ENCODE results near the gene L3MBTL4. TPM values are rescaled to one million over a fixed set of nuclear protein-coding genes. Genes with fewer than 3 reads are reported as not detected.

Gene L3MBTL4
- total RNA-seq, 1 experiment from 2014 or later, result not detected

DNA sequence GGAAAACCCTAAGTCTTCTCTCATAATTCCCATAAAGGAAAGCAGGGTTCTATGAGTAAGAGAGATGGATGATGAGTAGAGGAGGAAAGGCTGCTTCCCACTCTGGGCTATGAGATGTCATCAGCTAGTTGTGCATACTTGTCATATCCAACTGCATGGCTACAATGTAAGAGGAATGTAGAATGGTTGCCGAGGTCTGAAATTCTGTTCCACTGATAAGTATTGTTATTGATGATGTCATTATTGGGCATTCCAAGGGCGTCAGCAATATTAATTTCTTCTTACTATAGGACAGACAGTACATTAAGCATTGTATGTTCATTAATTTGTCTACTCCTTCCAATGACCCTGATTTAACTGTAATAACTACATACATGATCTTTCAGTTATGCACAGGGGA is 88.1 kb downstream of the L3MBTL4 start:
- DNase-seq, result no peak
- no peak overlapping the region for H3K4me3 ChIP-seq
- no peaks in the 10 kb centered on the region for H3K4me1 ChIP-seq
- H3K27me3 ChIP-seq, result no peaks in the 10 kb centered on the region
- no peaks in the 10 kb centered on the region for H3K36me3 ChIP-seq
- H3K27ac ChIP-seq, result no peak overlapping the region
- no peaks in the 10 kb centered on the region for H3K9me3 ChIP-seq (replicated peaks)

DNA sequence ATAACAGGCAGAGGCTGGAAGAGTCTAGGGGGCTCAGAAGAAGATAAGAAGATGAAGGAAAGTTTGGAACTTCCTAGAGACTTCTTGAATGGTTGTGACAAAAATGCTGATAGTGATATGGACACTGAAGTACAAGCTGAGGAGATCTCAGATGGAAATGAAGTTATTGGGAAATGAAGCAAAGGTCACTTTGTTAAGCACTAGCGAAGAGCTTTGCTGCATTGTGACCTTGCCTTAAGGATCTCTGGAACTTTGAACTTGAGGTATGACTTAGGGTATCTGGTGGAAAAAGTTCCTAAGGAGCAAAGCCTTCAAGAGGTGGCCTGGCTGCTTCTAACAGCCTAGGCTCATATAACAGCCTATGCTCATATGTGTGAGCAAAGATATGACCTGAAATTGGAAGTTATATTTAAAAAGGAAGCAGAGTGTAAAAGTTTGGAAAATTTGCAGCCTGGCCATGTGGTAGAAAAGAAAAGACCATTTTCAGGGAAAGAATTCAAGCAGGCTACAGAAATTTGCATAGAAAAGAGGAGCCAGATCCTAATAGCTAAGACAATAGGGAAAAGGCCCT is 91.3 kb downstream of the L3MBTL4 start:
- no peaks in the 10 kb centered on the region for H3K4me1 ChIP-seq
- no peaks in the 10 kb centered on the region for H3K9me3 ChIP-seq (replicated peaks)
- H3K36me3 ChIP-seq, result no peaks in the 10 kb centered on the region
- no peak overlapping the region for H3K4me3 ChIP-seq
- no peak overlapping the region for H3K27ac ChIP-seq
- no peak for DNase-seq
- H3K27me3 ChIP-seq, result no peaks in the 10 kb centered on the region

DNA sequence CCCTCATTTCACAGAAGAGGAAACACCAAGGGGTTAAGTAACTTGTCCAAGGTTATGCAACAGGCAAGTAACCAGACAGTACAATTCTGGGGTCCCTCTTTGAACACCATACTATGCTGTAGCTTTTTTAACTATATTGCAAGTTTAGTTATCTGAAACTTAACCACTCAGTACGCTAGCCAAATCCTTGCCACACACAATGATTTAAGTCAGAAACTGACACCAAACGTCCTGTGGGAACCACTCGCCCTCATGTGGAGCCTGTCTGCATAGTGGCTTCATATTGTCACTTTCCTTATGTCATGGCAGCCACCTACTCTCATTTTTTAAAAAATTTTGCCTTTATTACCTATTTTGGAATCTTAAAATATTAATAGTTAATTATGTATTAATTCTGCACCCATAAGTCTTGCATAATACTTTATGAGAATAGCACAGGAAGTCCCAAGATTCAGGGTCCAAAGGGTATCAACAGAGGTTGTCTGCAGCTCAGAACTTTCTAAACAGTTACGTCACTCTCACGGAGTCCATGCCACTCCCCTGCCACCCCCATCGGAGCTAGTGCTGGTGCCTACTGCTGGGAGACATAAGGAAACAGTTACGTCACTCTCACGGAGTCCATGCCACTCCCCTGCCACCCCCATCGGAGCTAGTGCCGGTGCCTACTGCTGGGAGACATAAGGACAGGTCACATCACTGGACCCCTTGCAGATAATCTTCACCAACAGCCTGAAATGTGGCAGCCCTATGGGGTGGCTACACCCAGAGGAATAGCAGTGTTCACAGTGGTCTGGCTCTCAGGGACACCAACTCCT is 99.0 kb downstream of the L3MBTL4 start:
- Histone ChIP-seq H3K4me1 (no peaks in the 10 kb centered on the region), H3K9me3 (replicated peaks) (no peaks in the 10 kb centered on the region), H3K27me3 (no peaks in the 10 kb centered on the region), H3K4me3 (no peak overlapping the region), H3K27ac (no peak overlapping the region), H3K36me3 (no peaks in the 10 kb centered on the region)
- DNase-seq, result no peak

DNA sequence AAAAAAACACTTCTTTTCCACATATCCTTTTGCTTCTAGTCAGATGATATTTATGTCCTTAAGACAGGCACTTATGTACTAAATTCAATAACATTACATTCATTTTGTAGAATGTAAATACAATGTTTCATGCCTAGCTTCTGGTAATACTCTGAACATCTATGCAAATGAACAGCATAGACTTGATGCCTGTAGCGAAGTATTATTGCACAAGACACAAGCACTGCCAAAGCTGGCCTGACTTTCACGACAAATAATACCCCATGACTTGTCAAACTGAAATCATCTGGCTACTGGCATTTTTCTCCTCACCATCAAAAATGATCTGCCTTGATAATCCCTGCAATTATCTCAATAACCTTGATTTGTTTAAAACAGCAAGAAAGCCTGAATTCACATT is 101.3 kb downstream of the L3MBTL4 start:
- Histone ChIP-seq H3K36me3 (no peaks in the 10 kb centered on the region), H3K27ac (no peak overlapping the region), H3K9me3 (replicated peaks) (no peaks in the 10 kb centered on the region), H3K4me1 (no peaks in the 10 kb centered on the region), H3K4me3 (no peak overlapping the region), H3K27me3 (no peaks in the 10 kb centered on the region)
- DNase-seq, result no peak

DNA sequence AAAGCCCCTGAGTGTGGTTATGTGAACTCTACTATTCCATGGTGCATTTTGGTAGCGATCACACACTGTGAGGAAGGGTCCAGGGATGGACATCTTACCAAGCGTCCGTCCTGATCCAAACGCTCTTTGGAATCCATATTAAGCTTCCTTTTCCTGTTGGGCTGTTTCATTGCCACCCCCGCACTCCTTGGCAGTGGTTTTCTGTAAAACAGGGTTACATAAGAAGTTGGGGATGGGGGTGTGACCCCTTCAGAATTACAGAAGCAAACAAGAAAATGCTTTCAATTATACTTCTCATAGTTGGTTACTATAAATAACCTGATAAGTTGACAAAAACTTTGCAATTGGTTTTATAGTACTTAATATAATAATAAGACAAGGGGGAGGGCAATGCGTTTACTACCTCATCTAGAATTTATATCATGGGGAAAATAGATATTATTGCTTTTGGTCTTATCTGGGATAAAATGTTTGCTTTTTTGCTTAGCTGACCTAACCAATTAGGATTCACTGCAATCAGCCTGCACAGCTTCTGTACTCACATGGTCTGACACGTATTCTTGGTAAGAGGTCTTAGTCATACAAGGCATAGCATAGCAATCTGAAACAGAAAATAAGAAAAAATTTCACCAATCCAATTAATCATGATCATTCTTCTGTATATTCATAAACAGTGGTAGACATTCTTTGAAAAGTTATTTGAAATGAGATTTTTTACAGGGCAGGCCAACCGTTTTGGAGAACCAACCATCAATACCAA is 103.1 kb downstream of the L3MBTL4 start:
- DNase-seq, result no peak
- Histone ChIP-seq H3K4me3 (no peak overlapping the region), H3K4me1 (no peaks in the 10 kb centered on the region), H3K27ac (no peak overlapping the region), H3K27me3 (no peaks in the 10 kb centered on the region), H3K9me3 (replicated peaks) (no peaks in the 10 kb centered on the region), H3K36me3 (no peaks in the 10 kb centered on the region)

DNA sequence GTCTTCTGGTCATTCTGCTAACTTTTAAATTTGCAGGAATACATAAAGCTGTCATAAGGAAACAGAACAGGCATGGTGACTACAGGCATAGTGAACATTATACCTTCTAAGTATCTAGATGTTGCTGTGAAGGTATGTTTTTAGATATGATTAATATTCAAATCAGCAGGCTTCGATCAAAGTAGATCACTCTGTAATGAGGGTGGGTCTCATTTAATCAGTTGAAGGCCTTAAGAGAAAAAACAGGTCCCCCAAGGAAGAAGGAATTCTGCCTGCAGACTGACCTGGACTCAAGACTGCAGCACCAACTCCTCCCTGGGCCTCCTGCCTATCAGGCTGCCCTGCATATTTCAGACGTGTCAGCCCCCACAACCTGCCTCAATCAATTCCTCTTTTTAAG is 104.0 kb downstream of the L3MBTL4 start:
- H3K4me1 ChIP-seq, result no peaks in the 10 kb centered on the region
- H3K36me3 ChIP-seq, result no peaks in the 10 kb centered on the region
- H3K4me3 ChIP-seq, result no peak overlapping the region
- H3K9me3 ChIP-seq (replicated peaks), result no peaks in the 10 kb centered on the region
- H3K27ac ChIP-seq, result no peak overlapping the region
- DNase-seq, result no peak
- H3K27me3 ChIP-seq, result no peaks in the 10 kb centered on the region

DNA sequence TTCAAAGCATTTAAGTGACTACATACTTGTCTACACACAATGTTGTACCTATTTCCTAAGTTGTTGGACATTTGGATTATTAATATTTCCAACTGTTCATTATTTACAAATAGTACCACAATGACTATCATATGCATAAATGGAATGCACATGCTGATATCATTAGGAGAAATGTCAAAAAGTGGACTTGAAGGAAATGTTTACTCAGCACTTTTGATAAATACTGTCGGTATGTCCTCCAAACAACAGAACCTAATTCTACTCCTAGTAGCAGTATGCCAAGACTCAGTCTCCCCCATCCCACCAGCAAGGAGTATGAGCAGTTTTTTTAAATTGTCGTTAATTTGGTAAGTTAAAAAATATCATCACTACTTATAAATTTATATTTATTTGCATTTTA is 116.8 kb downstream of the L3MBTL4 start:
- H3K27ac ChIP-seq, result no peak overlapping the region
- H3K4me3 ChIP-seq, result no peak overlapping the region
- no peaks in the 10 kb centered on the region for H3K27me3 ChIP-seq
- no peaks in the 10 kb centered on the region for H3K9me3 ChIP-seq (replicated peaks)
- no peak for DNase-seq
- H3K4me1 ChIP-seq, result no peaks in the 10 kb centered on the region
- no peaks in the 10 kb centered on the region for H3K36me3 ChIP-seq

DNA sequence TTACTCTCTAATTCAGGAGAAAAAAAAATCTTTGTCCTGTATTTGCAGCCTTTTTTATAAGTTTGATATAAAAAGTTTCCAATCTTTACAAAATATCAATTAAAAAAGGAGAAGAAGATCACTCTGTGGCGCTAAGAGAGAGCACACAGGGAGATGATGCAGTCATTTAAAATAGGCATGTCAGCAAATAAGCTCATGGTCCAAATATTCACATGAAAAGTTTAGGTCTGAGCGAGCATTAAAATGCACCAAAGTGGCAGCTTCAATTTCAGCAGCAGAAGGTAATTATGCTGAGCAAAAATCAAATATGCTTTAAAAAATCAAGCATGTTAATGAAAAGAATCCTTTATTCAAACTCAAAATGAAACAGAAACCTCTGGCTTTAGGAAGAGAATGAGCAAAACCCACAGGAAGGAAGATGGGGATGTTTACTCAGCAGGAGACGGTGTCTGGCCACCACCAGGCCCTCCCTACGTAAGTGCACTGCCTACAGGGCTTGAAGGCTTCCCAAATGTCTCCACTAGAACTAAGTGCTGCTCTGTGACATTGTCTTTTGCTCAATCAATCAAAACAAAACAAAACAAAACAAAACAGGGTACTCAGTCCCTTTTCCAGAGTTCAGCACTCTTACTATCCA is 120.4 kb downstream of the L3MBTL4 start:
- no peak for DNase-seq
- Histone ChIP-seq H3K9me3 (replicated peaks) (no peaks in the 10 kb centered on the region), H3K27ac (no peak overlapping the region), H3K27me3 (no peaks in the 10 kb centered on the region), H3K4me3 (no peak overlapping the region), H3K36me3 (no peaks in the 10 kb centered on the region), H3K4me1 (no peaks in the 10 kb centered on the region)

DNA sequence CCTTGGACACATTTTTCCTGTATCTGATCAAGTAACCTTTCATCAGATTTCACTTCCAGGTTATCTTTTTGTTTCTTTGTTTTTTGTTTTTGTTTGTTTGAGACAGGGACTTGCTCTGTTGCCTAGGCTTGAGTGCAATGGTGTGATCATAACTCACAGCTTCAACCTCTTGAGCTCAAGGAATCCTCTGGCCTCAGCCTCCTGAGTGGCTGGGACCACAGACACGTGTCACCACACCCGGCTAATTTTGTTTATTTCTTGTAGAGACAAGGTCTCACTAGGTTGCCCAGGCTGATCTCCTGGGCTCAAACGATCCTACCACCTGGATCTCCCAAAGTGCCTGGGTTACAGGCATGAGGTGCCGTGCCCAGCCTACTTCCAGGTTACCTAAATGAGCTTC is 124.9 kb downstream of the L3MBTL4 start:
- H3K9me3 ChIP-seq (replicated peaks), result no peaks in the 10 kb centered on the region
- no peak for DNase-seq
- H3K4me3 ChIP-seq, result no peak overlapping the region
- H3K36me3 ChIP-seq, result no peaks in the 10 kb centered on the region
- H3K27ac ChIP-seq, result no peak overlapping the region
- H3K4me1 ChIP-seq, result no peaks in the 10 kb centered on the region
- H3K27me3 ChIP-seq, result no peaks in the 10 kb centered on the region

DNA sequence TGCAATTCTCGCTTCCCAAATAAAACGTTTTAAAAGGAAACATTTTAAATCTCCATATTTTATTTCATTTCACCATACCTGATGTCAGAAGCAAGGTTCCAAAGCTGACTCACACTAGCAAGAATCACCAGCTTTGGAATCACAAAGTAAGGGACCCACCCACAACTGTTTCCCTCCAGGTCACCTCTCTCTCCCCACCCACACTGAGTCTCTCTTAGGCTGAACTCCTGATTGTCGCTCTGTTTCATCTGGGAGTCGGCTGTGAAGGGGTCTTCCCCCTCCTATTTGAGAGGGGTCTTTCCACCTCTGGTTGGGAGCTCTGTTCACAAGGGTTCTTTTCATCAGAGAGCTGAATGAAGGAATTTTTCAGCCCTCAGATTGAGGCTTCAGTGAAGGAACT is 128.1 kb downstream of the L3MBTL4 start:
- DNase-seq, result no peak
- H3K36me3 ChIP-seq, result no peaks in the 10 kb centered on the region

DNA sequence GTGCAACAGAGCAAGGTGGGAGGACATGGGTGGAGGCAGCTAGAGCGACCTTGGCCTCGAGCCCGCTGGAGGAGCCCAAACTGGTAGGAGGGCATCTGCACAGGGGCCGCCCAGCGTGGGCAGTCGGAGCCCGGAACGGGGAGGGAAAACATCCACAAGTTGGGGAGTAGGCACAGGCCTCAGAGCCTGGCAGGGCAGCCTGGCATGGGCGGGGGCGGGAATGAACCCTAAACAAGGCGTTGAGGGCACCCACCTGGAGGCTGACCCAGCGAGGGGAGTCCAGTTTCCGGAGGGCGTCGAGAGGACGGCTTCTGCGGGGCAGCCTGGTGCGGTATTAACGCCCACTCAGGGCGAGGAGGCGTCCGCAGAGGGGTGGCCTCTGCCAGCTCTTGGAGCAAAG is 129.9 kb downstream of the L3MBTL4 start:
- Histone ChIP-seq H3K4me1 (no peaks in the 10 kb centered on the region), H3K9me3 (replicated peaks) (no peaks in the 10 kb centered on the region), H3K4me3 (no peak overlapping the region), H3K27ac (no peak overlapping the region), H3K27me3 (no peaks in the 10 kb centered on the region), H3K36me3 (no peaks in the 10 kb centered on the region)
- DNase-seq, result no peak

More for the DNA sequence above, 128.1 kb downstream of the L3MBTL4 start:
- Histone ChIP-seq H3K27ac (no peak overlapping the region), H3K4me3 (no peak overlapping the region), H3K27me3 (no peaks in the 10 kb centered on the region), H3K9me3 (replicated peaks) (no peaks in the 10 kb centered on the region), H3K4me1 (no peaks in the 10 kb centered on the region)

DNA sequence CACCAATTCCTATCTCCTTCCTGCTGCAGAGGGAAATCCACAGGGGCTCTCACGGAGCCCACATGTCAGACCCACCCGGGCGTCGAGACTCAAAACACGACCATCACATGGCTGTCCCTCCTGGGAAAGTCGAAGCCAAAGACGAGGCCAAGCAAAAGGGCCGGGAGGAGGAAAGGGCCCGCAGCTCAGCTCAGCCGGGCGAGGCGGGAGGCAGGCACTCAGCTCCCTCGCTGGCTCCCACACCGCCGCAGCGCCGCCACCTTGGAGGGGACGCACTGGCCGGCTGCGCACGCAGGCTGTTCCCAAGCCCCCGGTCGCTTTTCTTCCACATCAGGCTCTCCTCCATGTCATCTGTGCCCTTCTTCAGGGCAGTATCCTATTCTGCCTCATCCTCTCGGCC is 130.4 kb downstream of the L3MBTL4 start:
- Histone ChIP-seq H3K4me1 (no peaks in the 10 kb centered on the region), H3K27ac (no peak overlapping the region), H3K27me3 (no peaks in the 10 kb centered on the region), H3K9me3 (replicated peaks) (no peaks in the 10 kb centered on the region), H3K4me3 (no peak overlapping the region), H3K36me3 (no peaks in the 10 kb centered on the region)
- no peak for DNase-seq

DNA sequence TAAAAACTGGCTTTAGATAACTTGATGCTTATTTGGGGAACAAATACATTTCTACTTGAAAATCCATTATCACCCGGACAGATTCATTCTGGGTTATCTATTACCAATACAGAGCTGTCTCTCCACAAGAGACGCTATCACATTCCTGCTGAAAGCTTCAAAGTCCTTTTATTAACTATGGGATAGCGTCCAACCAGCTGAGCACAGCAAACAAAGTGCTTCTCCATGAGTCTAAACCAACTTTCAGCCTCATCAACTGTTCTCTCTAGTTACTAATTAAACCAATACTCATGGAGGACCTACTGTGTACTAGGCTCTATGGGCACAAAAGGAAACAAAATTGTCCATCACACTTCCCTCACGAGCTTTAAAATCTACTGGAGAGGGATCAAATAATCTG is 132.8 kb downstream of the L3MBTL4 start:
- Histone ChIP-seq H3K9me3 (replicated peaks) (no peaks in the 10 kb centered on the region), H3K4me1 (no peaks in the 10 kb centered on the region), H3K36me3 (no peaks in the 10 kb centered on the region), H3K4me3 (no peak overlapping the region), H3K27me3 (no peaks in the 10 kb centered on the region), H3K27ac (no peak overlapping the region)
- no peak for DNase-seq

DNA sequence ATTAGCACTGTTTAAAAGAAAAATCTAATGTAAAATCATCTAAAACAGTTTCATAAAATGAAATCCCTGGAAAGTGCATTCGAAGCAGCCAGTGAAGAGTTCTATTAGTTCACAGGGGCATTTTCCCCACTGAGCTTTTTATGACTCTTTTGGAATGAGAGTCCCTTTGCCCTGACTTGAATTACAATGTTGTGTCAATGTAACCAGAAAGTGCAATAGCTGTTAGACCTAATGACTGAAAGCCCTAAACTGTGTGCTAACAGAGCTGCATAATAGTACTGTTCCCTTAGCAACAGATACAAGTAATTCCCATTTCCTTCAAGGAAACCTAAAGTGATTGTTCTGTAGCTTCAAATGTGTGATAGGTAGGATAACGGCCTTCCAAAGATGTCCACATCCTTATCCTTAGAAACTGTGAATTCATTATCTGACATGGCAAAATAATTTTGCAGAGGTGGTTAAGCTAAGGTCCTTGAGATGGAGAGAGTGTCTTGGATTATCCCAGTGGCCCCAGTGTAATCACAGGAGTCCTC is 134.4 kb downstream of the L3MBTL4 start:
- Histone ChIP-seq H3K27ac (no peak overlapping the region), H3K36me3 (no peaks in the 10 kb centered on the region), H3K4me3 (no peak overlapping the region), H3K4me1 (no peaks in the 10 kb centered on the region), H3K9me3 (replicated peaks) (no peaks in the 10 kb centered on the region), H3K27me3 (no peaks in the 10 kb centered on the region)
- no peak for DNase-seq

DNA sequence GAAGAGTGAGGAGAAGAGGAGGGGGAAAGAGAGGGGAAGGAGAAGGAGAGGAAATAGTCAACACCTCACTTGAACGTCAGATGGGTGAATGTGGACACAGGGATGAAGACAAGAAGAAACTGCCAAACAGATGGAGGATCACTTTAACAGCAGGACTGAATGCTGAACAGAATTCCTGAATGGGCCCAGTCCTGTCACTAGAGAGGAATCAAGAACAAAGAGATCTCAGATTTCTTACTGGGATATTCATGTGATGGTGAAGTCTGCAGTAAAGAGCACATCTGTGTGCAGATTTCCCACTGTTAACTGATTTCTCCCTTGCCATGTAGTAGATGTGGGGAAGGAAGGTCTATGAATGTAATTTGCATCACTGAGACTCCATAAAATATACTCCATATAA is 135.4 kb downstream of the L3MBTL4 start:
- DNase-seq, result no peak
- Histone ChIP-seq H3K27ac (no peak overlapping the region), H3K9me3 (replicated peaks) (no peaks in the 10 kb centered on the region), H3K4me1 (no peaks in the 10 kb centered on the region), H3K36me3 (no peaks in the 10 kb centered on the region), H3K4me3 (no peak overlapping the region), H3K27me3 (no peaks in the 10 kb centered on the region)
